ENCODE results near the gene RASD1. TPM values are rescaled to one million over a fixed set of nuclear protein-coding genes. Genes with fewer than 3 reads are reported as not detected.

The RASD1 gene
- total RNA-seq, 1 donor, result 0.36 TPM

GRCh38 chr17:17520599-17521232 lies 24.5 kb upstream of the RASD1 start:
- no peak for TF ChIP-seq CTCF (IDR thresholded peaks at IDR 0.05; ENCODE audit: insufficient read depth, low read length)
- H3K4me3 ChIP-seq (ENCODE audit: low read depth, low read length), result no peak overlapping the region
- no peak for DNase-seq (ENCODE audit: low read depth)

GRCh38 chr17:17519886-17520285 lies 23.7 kb upstream of the RASD1 start:
- no peak for DNase-seq (ENCODE audit: low read depth)
- H3K4me3 ChIP-seq (ENCODE audit: low read depth, low read length), result no peak overlapping the region
- TF ChIP-seq CTCF (IDR thresholded peaks at IDR 0.05; ENCODE audit: insufficient read depth, low read length), result no peak

GRCh38 chr17:17518951-17519350 lies 22.8 kb upstream of the RASD1 start:
- DNase-seq (ENCODE audit: low read depth), result no peak
- no peak overlapping the region for H3K4me3 ChIP-seq (ENCODE audit: low read depth, low read length)
- TF ChIP-seq CTCF (IDR thresholded peaks at IDR 0.05; ENCODE audit: insufficient read depth, low read length), result no peak

GRCh38 chr17:17518014-17518413 lies 21.8 kb upstream of the RASD1 start:
- TF ChIP-seq CTCF (IDR thresholded peaks at IDR 0.05; ENCODE audit: insufficient read depth, low read length), result no peak
- DNase-seq (ENCODE audit: low read depth), result no peak
- no peak overlapping the region for H3K4me3 ChIP-seq (ENCODE audit: low read depth, low read length)

- no peak for TF ChIP-seq CTCF (IDR thresholded peaks at IDR 0.05; ENCODE audit: insufficient read depth, low read length)
- no peak overlapping the region for H3K4me3 ChIP-seq (ENCODE audit: low read depth, low read length)
- no peak for DNase-seq (ENCODE audit: low read depth)
Measured at GRCh38 chr17:17516941-17517720, 20.9 kb upstream of the RASD1 start.

GRCh38 chr17:17515934-17516930 lies 20.0 kb upstream of the RASD1 start:
- TF ChIP-seq CTCF (IDR thresholded peaks at IDR 0.05; ENCODE audit: insufficient read depth, low read length), result no peak
- peak; percentile 66 for DNase-seq (ENCODE audit: low read depth)
- H3K4me3 ChIP-seq (ENCODE audit: low read depth, low read length), result no peak overlapping the region

All from fibroblast of the aortic adventitia (primary cell).